SK-N-SH (cell line): ENCODE data around the gene EPS8L2. TPM values are rescaled to one million over a fixed set of nuclear protein-coding genes. Genes with fewer than 3 reads are reported as not detected.

Source experiments
- CTCF ChIA-PET: fragments of 300-600, 350-600 bp; formaldehyde crosslinking; extraction: SDS; loops from one replicate; lab custom pipeline; 2021; lab: Yijun Ruan, JAX
- POLR2A ChIA-PET: fragments of 350-600 bp; sonication (Branson Sonifier 250); formaldehyde crosslinking; extraction: SDS; loops from one replicate; lab custom pipeline; 2020; ENCODE audit warnings: antibody characterized with exemption, inconsistent platforms; lab: Yijun Ruan, JAX
- DNase-seq: peaks from one replicate; pipeline ENCODE4 v3.0.0; 2012
- H2AFZ ChIP-seq: fragments of 200-600 bp; sonication (generic); 2 replicates; pipeline ENCODE4 v1.8.1; 2016; ENCODE audit warnings: antibody characterized with exemption, mild to moderate bottlenecking, low read depth
- H3F3A ChIP-seq: fragments of 200-600 bp; sonication (generic); replicated peaks from 2 replicates; pipeline ENCODE3; 2016; ENCODE audit warnings: antibody characterized with exemption, mild to moderate bottlenecking; ENCODE audit not compliant: insufficient read depth
- H3K27ac ChIP-seq, 2 experiments: fragments of 200-500 bp in 1 of 2; fragments of 200-600 bp in 1 of 2; sonication (Bioruptor generic) in 1 of 2; sonication (generic), shearing (Covaris generic) in 1 of 2; 2 replicates each; pipeline versions ENCODE4 v1.5.1 to v1.6.1; 2014 to 2016; ENCODE audit warnings: low read depth in 2 of 2, inconsistent platforms in 1 of 2, low read length in 1 of 2, mild to moderate bottlenecking in 1 of 2, mixed read lengths in 1 of 2
- H3K27me3 ChIP-seq: fragments of 200-600 bp; sonication (generic), shearing (Covaris generic); 2 replicates; pipeline ENCODE4 v1.6.1; 2016; ENCODE audit warnings: mixed run types; ENCODE audit not compliant: insufficient read depth
- H3K36me3 ChIP-seq, 2 experiments: fragments of 200-500 bp in 1 of 2; fragments of 200-600 bp in 1 of 2; sonication (Bioruptor generic) in 1 of 2; sonication (generic) in 1 of 2; replicated peaks in 1 of 2; 2 replicates each; pipeline versions ENCODE3 to v1.5.1; 2014 to 2016; ENCODE audit warnings: low read length in 1 of 2, mild to moderate bottlenecking in 1 of 2; ENCODE audit not compliant: insufficient read depth in 2 of 2, control insufficient read depth in 1 of 2
- H3K4me1 ChIP-seq, 2 experiments: fragments of 200-500 bp in 1 of 2; fragments of 200-600 bp in 1 of 2; sonication (Bioruptor generic) in 1 of 2; sonication (generic), shearing (Covaris generic) in 1 of 2; 2 replicates each; pipeline versions ENCODE4 v1.5.1 to v1.6.1; 2014 to 2016; ENCODE audit warnings: low read depth in 1 of 2, low read length in 1 of 2, mixed run types in 1 of 2; ENCODE audit not compliant: insufficient read depth in 2 of 2, control insufficient read depth in 1 of 2
- H3K4me2 ChIP-seq: fragments of 200-600 bp; sonication (generic), shearing (Covaris generic); 2 replicates; pipeline ENCODE4 v1.6.1; 2017; ENCODE audit warnings: mixed run types
- H3K4me3 ChIP-seq, 2 experiments: fragments of 200-500 bp in 1 of 2; fragments of 200-600 bp in 1 of 2; sonication (Bioruptor generic) in 1 of 2; sonication (generic), shearing (Covaris generic) in 1 of 2; 2 replicates each; pipeline versions ENCODE4 v1.5.1 to v1.8.1; 2014 to 2016; ENCODE audit warnings: low read depth in 2 of 2, inconsistent platforms in 1 of 2, low read length in 1 of 2, mild to moderate bottlenecking in 1 of 2, mixed read lengths in 1 of 2, moderate library complexity in 1 of 2
- H3K79me2 ChIP-seq: fragments of 200-600 bp; sonication (generic); 2 replicates; pipeline ENCODE4 v1.8.1; 2017; ENCODE audit warnings: mild to moderate bottlenecking; ENCODE audit not compliant: insufficient read depth
- H3K9ac ChIP-seq: fragments of 200-600 bp; sonication (generic); 2 replicates; pipeline ENCODE4 v1.6.1; 2017; ENCODE audit warnings: mixed run types
- H3K9me2 ChIP-seq: fragments of 200-600 bp; sonication (generic); 2 replicates; pipeline ENCODE4 v1.6.1; 2017; ENCODE audit warnings: mixed run types
- H3K9me3 ChIP-seq: fragments of 200-600 bp; sonication (generic); 2 replicates; pipeline ENCODE4 v1.6.1; 2017; ENCODE audit warnings: mixed run types, mild to moderate bottlenecking, moderate library complexity
- H4K20me1 ChIP-seq: fragments of 200-600 bp; sonication (generic); 2 replicates; pipeline ENCODE4 v1.6.1; 2017; ENCODE audit warnings: mild to moderate bottlenecking, mixed run types; ENCODE audit not compliant: insufficient read depth
- ELF1 ChIP-seq: IDR thresholded peaks from 2 replicates; pipeline ENCODE4 v1.4.0; 2012
- EZH2phosphoT487 ChIP-seq: fragments of 200-600 bp; sonication (generic); IDR thresholded peaks from 2 replicates; pipeline ENCODE4 v1.6.1; 2017; ENCODE audit warnings: low read depth, mixed run types, mild to moderate bottlenecking, antibody characterized with exemption, moderate library complexity, borderline replicate concordance
- FOXM1 ChIP-seq: IDR thresholded peaks from 2 replicates; pipeline ENCODE4 v1.4.0; 2012; ENCODE audit warnings: low read depth, mild to moderate bottlenecking
- GABPA ChIP-seq: IDR thresholded peaks from 2 replicates; pipeline ENCODE4 v1.4.0; 2012; ENCODE audit warnings: low read depth, mild to moderate bottlenecking
- SIN3A ChIP-seq: IDR thresholded peaks from 2 replicates; pipeline ENCODE4 v1.6.1; 2012; ENCODE audit warnings: low read depth, mild to moderate bottlenecking, low read length, moderate library complexity, borderline replicate concordance
- SMC3 ChIP-seq: IDR thresholded peaks from 2 replicates; pipeline ENCODE4 v1.6.1; 2012; ENCODE audit warnings: low read depth, low read length, improper control_type of control experiment
- TAF1 ChIP-seq: IDR thresholded peaks from 2 replicates; pipeline ENCODE4 v1.6.1; 2012; ENCODE audit warnings: low read depth, mild to moderate bottlenecking, low read length, moderate library complexity, borderline replicate concordance
- TCF12 ChIP-seq: IDR thresholded peaks from 2 replicates; pipeline ENCODE4 v1.4.0; 2012
- TEAD4 ChIP-seq: IDR thresholded peaks from 2 replicates; pipeline ENCODE4 v1.4.0; 2012; ENCODE audit warnings: mild to moderate bottlenecking, borderline replicate concordance; ENCODE audit not compliant: insufficient read depth
- WGBS: methylation state at CpG from one replicate; pipeline ENCODE4 v1.1.6; 2017; ENCODE audit warnings: low lambda C conversion rate; 5-methylcytosine and 5-hydroxymethylcytosine counted together
- polyA plus RNA-seq, 3 experiments: library from polyadenylated mRNA; depleted of rRNA; stranded (reverse); fragments of >200 nt; gene quantifications; 2 replicates each; pipeline ENCODE4 v1.2.3, GENCODE V29; 2012
- TF ChIP-seq, protein P1 (sequence below): IDR thresholded peaks from 2 replicates; pipeline ENCODE4 v1.4.0; 2012; ENCODE audit warnings: low read depth, borderline replicate concordance
- TF ChIP-seq, protein P2 (sequence below): fragments of 150-350 bp; IDR thresholded peaks from 2 replicates; pipeline ENCODE4 v1.6.1; 2017; ENCODE audit warnings: antibody characterized with exemption, low read length, low read depth, borderline replicate concordance
- TF ChIP-seq, protein P3 (sequence below): IDR thresholded peaks from 2 replicates; pipeline ENCODE4 v1.4.0; 2012; ENCODE audit warnings: low read depth

Gene EPS8L2
- polyA plus RNA-seq, 1 of the 3 experiments (the other 2 are of a cell fraction), result 0.74 TPM

DNA sequence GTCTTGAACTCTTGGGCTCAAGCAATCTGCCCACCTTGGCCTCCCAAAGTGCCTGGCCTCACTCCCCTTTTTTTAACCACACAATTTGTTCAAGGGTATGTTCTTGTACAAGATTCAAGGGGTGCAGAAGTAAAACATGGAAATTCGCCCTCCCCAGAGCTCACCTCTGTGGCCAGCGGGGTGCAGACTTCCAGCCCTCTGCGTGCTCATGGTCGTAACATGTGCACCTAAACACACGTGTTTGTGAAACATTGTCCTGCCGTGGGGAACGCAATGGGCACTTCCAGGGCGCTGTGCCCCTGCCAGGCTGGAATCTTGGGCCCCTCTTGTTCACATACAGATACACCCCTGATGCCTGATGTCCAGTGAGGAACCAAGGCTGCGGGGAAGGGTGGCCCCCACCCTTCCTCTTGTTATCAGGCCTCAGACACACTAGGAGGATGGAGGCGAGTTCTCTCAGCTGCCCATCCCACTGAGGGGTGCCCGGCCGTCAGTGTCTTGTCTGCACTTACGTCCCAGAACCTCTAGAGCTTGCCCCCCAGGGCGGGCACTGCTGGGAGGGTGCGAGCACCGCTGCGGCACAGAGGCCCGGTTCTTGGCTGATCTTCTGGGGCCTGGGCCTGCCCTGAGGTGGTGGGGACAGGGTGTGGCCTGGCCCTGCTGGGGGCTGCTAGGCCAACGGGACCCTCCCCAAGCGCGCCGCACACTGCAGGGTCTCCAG lies 4.1 kb upstream of the EPS8L2 start:
- peaks cover 0 to 3% of the 10 kb centered on the region in 2 experiments for H3K36me3 ChIP-seq
- no peaks in the 10 kb centered on the region for H3K9me2 ChIP-seq
- CTCF ChIA-PET, result interaction anchor here (2.8 to 3.9 kb wide), 2 partner anchors 21 to 26 kb away, joined by 7 to 22 read pairs; no protein-coding TSS in a partner anchor
- H3K79me2 ChIP-seq, result peaks cover 15% of the 10 kb centered on the region; the same call in 1 of the 2 replicates
- no peaks in the 10 kb centered on the region for H3K27me3 ChIP-seq
- peaks cover 0 to 4% of the 10 kb centered on the region in 2 experiments; a peak in 2 of 4 replicates for H3K4me1 ChIP-seq
- no peak overlapping the region for H3K4me3 ChIP-seq
- no peak overlapping the region for H2AFZ ChIP-seq
- WGBS, result 94% methylated on average over 12 of the region's 22 CpGs
- H3K9ac ChIP-seq, result no peak overlapping the region
- no peak overlapping the region; a peak in 1 of 4 replicates for H3K27ac ChIP-seq
- no peaks in the 10 kb centered on the region for H3F3A ChIP-seq
- POLR2A ChIA-PET, result no interaction called here
- H3K4me2 ChIP-seq, result no peak overlapping the region
- DNase-seq, result no peak
- TF ChIP-seq, protein P1, sequence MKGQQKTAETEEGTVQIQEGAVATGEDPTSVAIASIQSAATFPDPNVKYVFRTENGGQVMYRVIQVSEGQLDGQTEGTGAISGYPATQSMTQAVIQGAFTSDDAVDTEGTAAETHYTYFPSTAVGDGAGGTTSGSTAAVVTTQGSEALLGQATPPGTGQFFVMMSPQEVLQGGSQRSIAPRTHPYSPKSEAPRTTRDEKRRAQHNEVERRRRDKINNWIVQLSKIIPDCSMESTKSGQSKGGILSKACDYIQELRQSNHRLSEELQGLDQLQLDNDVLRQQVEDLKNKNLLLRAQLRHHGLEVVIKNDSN, result no peak
- TF ChIP-seq SIN3A (no peak), TCF12 (no peak), TEAD4 (no peak), GABPA (no peak), SMC3 (no peak)
- TF ChIP-seq, protein P2, sequence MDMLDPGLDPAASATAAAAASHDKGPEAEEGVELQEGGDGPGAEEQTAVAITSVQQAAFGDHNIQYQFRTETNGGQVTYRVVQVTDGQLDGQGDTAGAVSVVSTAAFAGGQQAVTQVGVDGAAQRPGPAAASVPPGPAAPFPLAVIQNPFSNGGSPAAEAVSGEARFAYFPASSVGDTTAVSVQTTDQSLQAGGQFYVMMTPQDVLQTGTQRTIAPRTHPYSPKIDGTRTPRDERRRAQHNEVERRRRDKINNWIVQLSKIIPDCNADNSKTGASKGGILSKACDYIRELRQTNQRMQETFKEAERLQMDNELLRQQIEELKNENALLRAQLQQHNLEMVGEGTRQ, result no peak
- H3K9me3 ChIP-seq, result no peaks in the 10 kb centered on the region
- peaks cover 6% of the 10 kb centered on the region; the same call in 1 of the 2 replicates for H4K20me1 ChIP-seq

DNA sequence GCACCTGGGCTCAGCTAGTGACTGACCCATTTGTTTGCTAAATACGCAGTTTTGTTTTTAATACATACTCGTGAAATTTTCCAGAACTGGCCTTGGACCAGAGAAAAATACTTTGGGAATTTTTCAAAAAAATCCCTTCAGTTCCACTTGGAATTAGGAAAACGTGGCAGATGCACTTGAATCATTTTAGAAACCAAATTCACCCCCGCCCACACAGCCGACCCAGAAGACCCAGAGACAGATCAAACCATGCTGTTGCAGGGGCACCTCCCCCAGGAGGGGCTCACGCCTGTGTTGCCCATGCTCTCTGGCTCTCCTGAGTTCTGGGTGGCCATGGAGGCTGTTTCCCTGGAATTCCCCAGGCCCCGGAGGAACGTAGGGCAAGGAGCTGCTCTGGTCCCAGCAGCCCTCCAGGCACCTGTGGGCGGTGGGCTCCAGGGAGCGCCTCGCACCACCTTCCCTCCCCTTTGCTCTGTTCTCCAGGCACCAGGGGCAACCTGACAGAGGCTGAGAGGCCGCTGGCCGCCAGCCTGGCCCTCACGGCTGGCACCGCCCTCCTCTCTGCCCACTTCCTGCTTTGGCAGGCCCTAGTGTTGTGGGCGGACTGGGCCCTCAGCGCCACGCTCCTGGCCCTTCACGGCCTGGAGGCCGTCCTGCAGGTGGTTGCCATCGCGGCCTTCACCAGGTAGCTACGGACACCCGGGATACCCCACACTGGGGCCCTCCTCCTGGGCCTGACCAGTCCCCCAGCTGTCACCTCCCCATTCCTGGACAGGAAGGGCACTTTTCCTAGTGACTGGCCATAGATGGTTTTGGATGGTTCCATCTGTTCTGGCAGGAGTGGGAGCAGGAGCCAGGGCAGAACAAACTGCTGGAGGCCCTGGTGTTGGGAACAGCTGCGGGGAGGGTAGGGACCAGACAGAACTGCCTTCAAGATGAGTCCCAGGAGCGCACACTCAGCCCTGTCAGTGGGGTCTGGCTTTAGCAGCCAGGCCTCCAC lies 3.3 kb upstream of the EPS8L2 start:
- H3K4me2 ChIP-seq, result no peak overlapping the region
- H2AFZ ChIP-seq, result no peak overlapping the region
- H3K9me2 ChIP-seq, result no peaks in the 10 kb centered on the region
- no peak overlapping the region; a peak in 1 of 4 replicates for H3K27ac ChIP-seq
- H3K4me3 ChIP-seq, result no peak overlapping the region
- H4K20me1 ChIP-seq, result peaks cover under 1% of the 10 kb centered on the region; the same call in 1 of the 2 replicates
- DNase-seq, result no peak
- H3K79me2 ChIP-seq, result peaks cover 6% of the 10 kb centered on the region; the same call in 1 of the 2 replicates
- ChIA-PET CTCF (interaction anchor here (1.5 to 3.9 kb wide), 3 partner anchors 20 to 25 kb away, joined by 3 to 22 read pairs (median 7); no protein-coding TSS in a partner anchor), POLR2A (no interaction called here)
- no peaks in the 10 kb centered on the region for H3K9me3 ChIP-seq
- TF ChIP-seq TAF1, result no peak
- no peak for TF ChIP-seq ELF1
- TF ChIP-seq TEAD4, result no peak
- TF ChIP-seq, protein P3, sequence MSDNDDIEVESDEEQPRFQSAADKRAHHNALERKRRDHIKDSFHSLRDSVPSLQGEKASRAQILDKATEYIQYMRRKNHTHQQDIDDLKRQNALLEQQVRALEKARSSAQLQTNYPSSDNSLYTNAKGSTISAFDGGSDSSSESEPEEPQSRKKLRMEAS, result no peak
- no peak for TF ChIP-seq FOXM1
- TF ChIP-seq EZH2phosphoT487, result no peak
- H3K27me3 ChIP-seq, result no peaks in the 10 kb centered on the region
- no peak overlapping the region for H3K9ac ChIP-seq
- peaks cover 0 to 3% of the 10 kb centered on the region in 2 experiments for H3K36me3 ChIP-seq
- no peaks in the 10 kb centered on the region for H3F3A ChIP-seq
- WGBS, result 85% methylated on average over 24 of the region's 26 CpGs
- H3K4me1 ChIP-seq, result peaks cover 0 to 2% of the 10 kb centered on the region in 2 experiments; a peak in 1 of 4 replicates
